Measurements from ENCODE around the gene MYL12A.

- no peak for TF ChIP-seq REST (IDR thresholded peaks at IDR 0.05; ENCODE audit: low read depth)
- no peak for TF ChIP-seq CTCF (IDR thresholded peaks at IDR 0.05 in 2 of 3, conservative IDR thresholded peaks at IDR 0.05 in 1 of 3; ENCODE audit: borderline replicate concordance in 1 of 3, insufficient read depth in 1 of 3, low read depth in 2 of 3, low read length in 2 of 3)
- no peak for TF ChIP-seq POLR2A (IDR thresholded peaks at IDR 0.05; ENCODE audit: borderline replicate concordance, extremely low read depth, insufficient read depth, insufficient read length)
- no peak for TF ChIP-seq RAD21 (IDR thresholded peaks at IDR 0.05; ENCODE audit: low read depth)
- no peak for TF ChIP-seq JUND (IDR thresholded peaks at IDR 0.05)
- TF ChIP-seq ZNF274 (IDR thresholded peaks at IDR 0.05; ENCODE audit: low read depth, low read length): no peak
- no peak for TF ChIP-seq YY1 (IDR thresholded peaks at IDR 0.05; ENCODE audit: extremely low read depth, insufficient replicate concordance, low read depth, low read length)
- no peak for TF ChIP-seq EZH2 (IDR thresholded peaks at IDR 0.05)
- no peak for TF ChIP-seq POLR2AphosphoS5 (IDR thresholded peaks at IDR 0.05; ENCODE audit: low read depth, low read length)
Observed at GRCh38 chr18:3251249-3251962, 3.8 kb downstream of the MYL12A start.

Data from HCT116 (cell line).